Fibroblast of villous mesenchyme (primary cell): ENCODE results near the gene INO80D. TPM values are rescaled to one million over a fixed set of nuclear protein-coding genes. Genes with fewer than 3 reads are reported as not detected.
"Not testable (repeated sequence)": the region's sequence is repeated elsewhere in the genome, so short reads cannot be mapped to it uniquely, and the experiment has no call there.

ENCODE experiments used
- DNase-seq: peaks from one replicate; pipeline ENCODE4 v3.0.0-alpha.2; 2010; ENCODE audit warnings: low read depth
- H3K4me3 ChIP-seq: 2 replicates; pipeline ENCODE4 v1.5.1; 2011; ENCODE audit warnings: low read depth, mild to moderate bottlenecking, low read length
- total RNA-seq: library from RNA; depleted of rRNA; stranded (reverse); fragments of >200 nt; gene quantifications from 2 replicates; pipeline ENCODE4 v1.2.3, GENCODE V29; 2012
- TF ChIP-seq, protein P1 (sequence below): IDR thresholded peaks from 2 replicates; pipeline ENCODE4 v1.5.1; 2012; ENCODE audit warnings: low read depth, mild to moderate bottlenecking, low read length; ENCODE audit not compliant: insufficient read depth

INO80D gene, protein sequence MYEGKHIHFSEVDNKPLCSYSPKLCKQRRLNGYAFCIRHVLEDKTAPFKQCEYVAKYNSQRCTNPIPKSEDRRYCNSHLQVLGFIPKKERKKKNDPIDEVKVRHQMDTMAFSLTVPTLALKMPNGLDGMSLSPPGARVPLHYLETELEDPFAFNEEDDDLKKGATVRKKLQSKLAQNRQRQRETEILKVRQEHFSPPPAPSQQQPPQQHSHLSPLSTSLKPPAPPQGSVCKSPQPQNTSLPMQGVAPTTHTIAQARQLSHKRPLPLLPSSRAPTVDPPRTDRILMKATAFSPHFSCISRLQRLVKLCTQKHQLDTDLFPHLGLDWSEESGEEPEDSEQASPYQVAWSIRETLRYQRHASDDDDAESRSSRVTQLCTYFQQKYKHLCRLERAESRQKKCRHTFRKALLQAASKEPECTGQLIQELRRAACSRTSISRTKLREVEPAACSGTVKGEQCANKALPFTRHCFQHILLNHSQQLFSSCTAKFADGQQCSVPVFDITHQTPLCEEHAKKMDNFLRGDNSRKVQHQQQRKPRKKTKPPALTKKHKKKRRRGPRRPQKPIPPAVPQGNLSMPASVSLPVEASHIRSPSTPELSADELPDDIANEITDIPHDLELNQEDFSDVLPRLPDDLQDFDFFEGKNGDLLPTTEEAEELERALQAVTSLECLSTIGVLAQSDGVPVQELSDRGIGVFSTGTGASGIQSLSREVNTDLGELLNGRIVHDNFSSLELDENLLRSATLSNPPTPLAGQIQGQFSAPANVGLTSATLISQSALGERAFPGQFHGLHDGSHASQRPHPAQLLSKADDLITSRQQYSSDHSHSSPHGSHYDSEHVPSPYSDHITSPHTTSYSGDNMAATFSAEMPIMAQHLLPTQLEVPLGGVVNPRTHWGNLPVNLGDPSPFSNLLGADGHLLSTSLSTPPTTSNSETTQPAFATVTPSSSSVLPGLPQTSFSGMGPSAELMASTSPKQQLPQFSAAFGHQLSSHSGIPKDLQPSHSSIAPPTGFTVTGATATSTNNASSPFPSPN
- total RNA-seq: 7.7 and 10.4 TPM in 2 replicates

DNA sequence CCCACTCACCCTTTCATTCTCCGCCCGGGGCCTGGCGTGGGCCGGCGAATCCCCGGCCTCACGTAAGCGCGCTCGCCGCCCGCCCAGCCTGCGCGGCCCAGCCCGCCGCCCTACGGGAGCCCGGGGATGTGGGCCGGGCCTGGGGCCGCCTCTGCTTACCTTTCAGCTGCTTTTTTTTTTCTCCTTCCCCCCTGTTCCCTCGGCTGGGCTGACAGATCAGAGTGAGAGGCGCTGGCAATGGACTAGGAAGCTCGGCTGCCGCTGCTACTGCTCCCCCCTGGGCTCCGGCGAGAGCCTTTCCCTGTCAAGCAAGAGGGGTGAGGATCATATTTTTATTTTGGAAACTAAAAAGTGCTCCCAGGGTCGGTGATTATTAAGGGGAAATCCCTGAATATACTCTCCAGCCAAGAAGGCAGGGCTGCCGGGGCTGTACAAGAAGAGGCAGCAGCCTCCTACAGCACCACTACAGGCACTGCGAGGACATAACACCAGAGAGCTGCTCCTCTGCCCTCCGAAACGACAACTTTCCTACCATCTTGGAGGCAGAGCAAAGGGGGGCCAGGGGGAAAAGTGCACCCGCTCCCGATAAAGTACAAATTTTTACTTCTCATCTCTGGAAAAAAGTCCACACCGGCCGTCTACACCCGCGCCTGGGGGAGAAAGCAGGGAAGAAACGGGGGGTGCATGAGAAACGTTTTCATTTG, at the start of gene INO80D:
Gene INO80D (minus strand): TSS at position 433 of the 704 bp plus-strand sequence. CDS start 23,158 bp downstream, outside the sequence.
- peak within 1 kb of the TSS; percentile 90 for H3K4me3 ChIP-seq
- peak; percentile 86 for DNase-seq
- TF ChIP-seq, protein P1, sequence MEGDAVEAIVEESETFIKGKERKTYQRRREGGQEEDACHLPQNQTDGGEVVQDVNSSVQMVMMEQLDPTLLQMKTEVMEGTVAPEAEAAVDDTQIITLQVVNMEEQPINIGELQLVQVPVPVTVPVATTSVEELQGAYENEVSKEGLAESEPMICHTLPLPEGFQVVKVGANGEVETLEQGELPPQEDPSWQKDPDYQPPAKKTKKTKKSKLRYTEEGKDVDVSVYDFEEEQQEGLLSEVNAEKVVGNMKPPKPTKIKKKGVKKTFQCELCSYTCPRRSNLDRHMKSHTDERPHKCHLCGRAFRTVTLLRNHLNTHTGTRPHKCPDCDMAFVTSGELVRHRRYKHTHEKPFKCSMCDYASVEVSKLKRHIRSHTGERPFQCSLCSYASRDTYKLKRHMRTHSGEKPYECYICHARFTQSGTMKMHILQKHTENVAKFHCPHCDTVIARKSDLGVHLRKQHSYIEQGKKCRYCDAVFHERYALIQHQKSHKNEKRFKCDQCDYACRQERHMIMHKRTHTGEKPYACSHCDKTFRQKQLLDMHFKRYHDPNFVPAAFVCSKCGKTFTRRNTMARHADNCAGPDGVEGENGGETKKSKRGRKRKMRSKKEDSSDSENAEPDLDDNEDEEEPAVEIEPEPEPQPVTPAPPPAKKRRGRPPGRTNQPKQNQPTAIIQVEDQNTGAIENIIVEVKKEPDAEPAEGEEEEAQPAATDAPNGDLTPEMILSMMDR: peak; percentile 59

DNA sequence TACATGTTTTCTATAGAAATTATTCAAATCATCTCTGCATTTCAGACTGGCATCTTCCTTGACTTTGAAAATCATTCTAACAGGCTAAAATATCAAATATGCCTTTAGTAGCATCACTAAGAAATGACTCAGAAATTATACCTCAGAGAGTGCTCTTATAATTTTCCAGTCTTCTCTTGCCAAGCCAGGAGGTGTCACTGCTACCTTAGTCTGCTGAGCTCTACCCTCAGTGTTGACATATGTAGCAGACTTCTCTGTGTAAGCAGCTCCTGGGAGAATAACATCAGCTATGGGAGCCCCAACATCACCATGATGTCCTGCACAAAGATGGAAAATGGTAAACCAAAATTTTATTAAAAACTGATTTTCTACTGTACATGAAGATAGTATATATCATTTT, 41.7 kb upstream of the INO80D start:
- TF ChIP-seq, protein P1: no peak
- no peak for DNase-seq
- no peak overlapping the region for H3K4me3 ChIP-seq

DNA sequence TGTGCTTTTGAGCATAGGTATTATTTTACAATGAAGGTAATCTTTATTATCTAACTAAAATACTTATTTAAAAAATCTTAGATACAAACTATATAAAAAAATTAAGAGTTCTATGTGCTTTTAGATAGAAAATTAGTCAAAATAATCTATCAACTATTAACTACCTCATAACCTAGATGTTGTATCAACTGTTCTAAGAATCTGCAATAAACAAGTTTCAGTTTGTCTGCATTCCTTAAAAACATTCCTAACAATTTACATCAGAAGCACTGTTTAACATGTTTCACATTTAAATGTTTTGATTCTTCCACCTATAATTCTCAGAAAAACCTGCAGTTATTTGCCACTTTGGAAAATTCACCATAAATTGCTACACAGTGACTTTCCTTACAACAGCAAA, 39.9 kb upstream of the INO80D start:
- TF ChIP-seq, protein P1: no peak
- H3K4me3 ChIP-seq: no peak overlapping the region
- peak; percentile 21 for DNase-seq

DNA sequence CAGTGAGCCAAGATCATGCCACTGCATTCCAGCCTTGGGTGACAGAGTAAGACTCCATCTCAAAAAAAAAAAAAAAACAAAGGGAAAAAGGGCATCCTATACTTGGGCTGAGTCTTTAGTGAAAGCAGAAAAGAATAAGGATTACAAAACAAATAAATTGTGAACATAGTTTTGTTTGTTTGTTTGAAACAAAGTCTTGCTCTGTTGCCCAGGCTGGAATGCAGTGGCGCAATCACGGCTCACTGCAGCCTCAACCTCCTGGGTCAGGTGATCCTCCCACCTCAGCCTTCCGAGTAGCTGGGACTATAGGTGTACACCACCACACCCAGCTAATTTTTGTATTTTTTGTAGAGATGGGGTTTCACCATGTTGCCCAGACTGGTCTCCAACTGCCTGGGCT, 36.6 kb upstream of the INO80D start:
- not testable (repeated sequence) for DNase-seq, H3K4me3 ChIP-seq

DNA sequence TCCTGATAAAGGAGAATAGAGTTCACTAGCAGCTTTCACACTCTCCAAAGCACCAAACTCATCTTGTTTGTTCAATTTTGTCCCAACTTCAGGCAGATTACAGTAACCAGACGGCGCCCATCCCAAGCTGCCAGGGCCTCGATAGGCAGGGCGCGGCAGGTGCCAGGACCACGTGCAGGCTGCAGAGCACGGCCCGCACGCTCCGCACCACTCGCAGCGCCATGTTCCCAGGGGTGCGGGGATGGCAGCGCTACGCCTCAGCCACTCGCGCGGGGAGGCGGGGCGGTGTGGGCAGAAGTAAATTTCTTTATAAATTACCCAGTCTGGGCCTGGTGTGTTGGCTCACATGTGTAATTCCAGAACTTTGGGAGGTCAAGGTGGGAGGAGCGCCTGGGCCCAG, 30.3 kb upstream of the INO80D start:
- DNase-seq: no peak
- TF ChIP-seq, protein P1: no peak
- H3K4me3 ChIP-seq: no peak overlapping the region

DNA sequence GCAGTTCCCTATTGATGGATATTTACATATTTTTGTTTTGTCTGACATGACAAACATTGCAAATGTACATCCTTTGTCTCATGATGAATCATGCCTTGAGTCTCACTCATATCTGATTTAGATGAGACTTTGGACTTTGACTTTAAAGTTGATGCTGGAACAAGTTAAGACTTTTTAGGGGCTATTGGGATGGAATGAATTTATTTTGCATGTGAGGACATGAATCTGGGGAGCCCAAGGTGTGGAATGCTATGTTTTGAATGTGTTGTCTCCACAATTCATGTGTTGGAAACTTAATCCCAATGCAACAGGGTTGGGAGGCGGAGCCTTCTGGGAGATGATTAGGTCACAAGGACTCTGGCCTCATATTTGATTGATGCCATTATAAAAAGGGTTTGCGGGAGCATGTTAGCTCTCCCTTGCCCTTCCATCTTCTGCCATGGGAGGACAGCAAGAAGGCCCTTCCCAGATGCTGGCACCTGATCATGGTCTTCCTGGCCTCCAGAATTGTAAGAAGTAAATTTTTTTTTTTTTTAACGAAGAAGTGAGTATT, 29.1 kb upstream of the INO80D start:
- DNase-seq: no peak
- TF ChIP-seq, protein P1: no peak
- H3K4me3 ChIP-seq: no peak overlapping the region
